Measurements from ENCODE around the gene MKI67.

MKI67 gene

GRCh38 chr10:128113026-128113425 lies 13.2 kb downstream of the MKI67 start:
- Histone ChIP-seq H2AFZ (ENCODE audit: low read depth) (no peak overlapping the region), H3K4me2 (no peak overlapping the region), H3K27ac (no peak overlapping the region), H4K20me1 (ENCODE audit: insufficient read depth) (no peaks in the 10 kb centered on the region), H3K4me1 (ENCODE audit: low read depth, poor library complexity, severe bottlenecking) (no peaks in the 10 kb centered on the region), H3K4me3 (IDR thresholded peaks at IDR 0.05; ENCODE audit: insufficient read depth, low read depth, low read length) (no peak overlapping the region), H3K9ac (no peak overlapping the region), H3K79me2 (ENCODE audit: insufficient read depth, low read depth) (peaks cover 23% of the 10 kb centered on the region; the same call in 1 of the 2 replicates), H3K27me3 (ENCODE audit: insufficient read depth, low read depth) (no peaks in the 10 kb centered on the region), H3K36me3 (ENCODE audit: insufficient read depth) (peaks cover 40% of the 10 kb centered on the region)
- no peak for TF ChIP-seq CTCF (conservative IDR thresholded peaks at IDR 0.05; ENCODE audit: low read depth, low read length)

- H3K79me2 ChIP-seq (ENCODE audit: insufficient read depth, low read depth): 0 out of 2 replicates have a peak, but pooled peaks cover 20% of the 10 kb centered on the region
- H3K27ac ChIP-seq: no peak overlapping the region
- no peak for TF ChIP-seq CTCF (conservative IDR thresholded peaks at IDR 0.05; ENCODE audit: low read depth, low read length)
- no peak overlapping the region for H2AFZ ChIP-seq (ENCODE audit: low read depth)
- H3K9ac ChIP-seq: no peak overlapping the region
- no peak overlapping the region for H3K4me2 ChIP-seq
- H3K4me1 ChIP-seq (ENCODE audit: low read depth, poor library complexity, severe bottlenecking): no peaks in the 10 kb centered on the region
- no peak overlapping the region for H3K4me3 ChIP-seq (IDR thresholded peaks at IDR 0.05; ENCODE audit: insufficient read depth, low read depth, low read length)
- no peaks in the 10 kb centered on the region for H4K20me1 ChIP-seq (ENCODE audit: insufficient read depth)
- H3K36me3 ChIP-seq (ENCODE audit: insufficient read depth): peaks cover 41% of the 10 kb centered on the region
- no peaks in the 10 kb centered on the region for H3K27me3 ChIP-seq (ENCODE audit: insufficient read depth, low read depth)
Observed at GRCh38 chr10:128111696-128112095, 14.5 kb downstream of the MKI67 start.

- Histone ChIP-seq H3K36me3 (ENCODE audit: insufficient read depth) (peaks cover 42% of the 10 kb centered on the region), H3K9ac (no peak overlapping the region), H3K4me3 (IDR thresholded peaks at IDR 0.05; ENCODE audit: insufficient read depth, low read depth, low read length) (no peak overlapping the region), H3K27ac (no peak overlapping the region), H4K20me1 (ENCODE audit: insufficient read depth) (no peaks in the 10 kb centered on the region), H3K4me2 (no peak overlapping the region), H3K4me1 (ENCODE audit: low read depth, poor library complexity, severe bottlenecking) (no peaks in the 10 kb centered on the region), H2AFZ (ENCODE audit: low read depth) (no peak overlapping the region), H3K27me3 (ENCODE audit: insufficient read depth, low read depth) (no peaks in the 10 kb centered on the region), H3K79me2 (ENCODE audit: insufficient read depth, low read depth) (0 out of 2 replicates have a peak, but pooled peaks cover 20% of the 10 kb centered on the region)
- TF ChIP-seq CTCF (conservative IDR thresholded peaks at IDR 0.05; ENCODE audit: low read depth, low read length): no peak
Observed at GRCh38 chr10:128110339-128110738, 15.9 kb downstream of the MKI67 start.

GRCh38 chr10:128109707-128110106 lies 16.5 kb downstream of the MKI67 start:
- 0 out of 2 replicates have a peak, but pooled peaks cover 20% of the 10 kb centered on the region for H3K79me2 ChIP-seq (ENCODE audit: insufficient read depth, low read depth)
- TF ChIP-seq CTCF (conservative IDR thresholded peaks at IDR 0.05; ENCODE audit: low read depth, low read length): no peak
- no peak overlapping the region for H2AFZ ChIP-seq (ENCODE audit: low read depth)
- no peak overlapping the region for H3K27ac ChIP-seq
- H3K27me3 ChIP-seq (ENCODE audit: insufficient read depth, low read depth): no peaks in the 10 kb centered on the region
- no peak overlapping the region for H3K4me3 ChIP-seq (IDR thresholded peaks at IDR 0.05; ENCODE audit: insufficient read depth, low read depth, low read length)
- no peak overlapping the region for H3K4me2 ChIP-seq
- H3K36me3 ChIP-seq (ENCODE audit: insufficient read depth): peaks cover 44% of the 10 kb centered on the region
- no peaks in the 10 kb centered on the region for H4K20me1 ChIP-seq (ENCODE audit: insufficient read depth)
- no peak overlapping the region for H3K9ac ChIP-seq
- H3K4me1 ChIP-seq (ENCODE audit: low read depth, poor library complexity, severe bottlenecking): no peaks in the 10 kb centered on the region
